ENCODE data around the gene RASL10A.

Gene RASL10A

DNA sequence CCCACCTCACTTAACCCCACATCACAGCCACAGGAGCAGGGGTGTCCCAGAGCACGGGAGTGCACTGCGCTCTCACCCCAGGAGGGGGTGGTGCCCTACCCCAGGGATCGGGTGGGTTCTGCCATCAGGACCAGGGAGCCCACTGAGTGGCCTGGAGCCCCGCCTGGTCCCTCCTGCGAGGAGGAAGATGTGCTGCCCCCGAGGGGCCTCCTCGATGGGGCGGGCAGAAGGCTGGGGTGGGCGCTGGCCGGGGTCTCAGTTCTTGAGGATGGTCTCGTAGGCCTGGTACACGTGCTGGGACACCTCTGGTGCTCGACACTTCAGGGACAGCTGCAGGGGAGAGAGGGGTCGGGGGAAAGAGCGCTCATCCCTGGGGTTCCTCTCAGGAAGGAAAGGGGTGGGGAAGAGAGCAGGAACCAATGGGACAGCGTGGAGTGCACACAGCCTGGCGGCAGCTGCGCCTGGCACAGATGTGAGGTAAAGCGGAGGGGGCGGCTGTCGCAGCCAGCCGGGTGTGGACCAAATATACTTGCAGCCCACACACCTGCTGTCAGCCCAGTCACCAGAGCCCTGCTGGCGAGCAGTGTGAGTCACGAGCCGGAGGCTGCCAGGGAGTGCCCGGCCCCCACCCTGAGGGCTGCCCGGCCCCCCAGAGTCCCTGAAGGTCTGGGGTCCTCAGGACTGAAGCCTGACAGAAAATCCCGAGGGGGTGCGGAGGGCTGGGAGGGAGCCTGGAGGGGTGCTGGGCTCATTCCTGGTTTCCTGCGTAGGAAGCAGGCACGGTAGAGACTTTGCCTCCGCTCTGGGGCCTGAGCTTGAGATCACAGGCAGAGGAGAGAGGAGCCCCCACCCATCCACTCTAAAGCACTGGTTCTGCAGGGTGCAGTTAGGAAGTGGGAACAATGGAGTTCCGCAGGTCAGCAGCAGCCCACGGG lies 13.3 kb upstream of the RASL10A start:
- TF ChIP-seq, protein P1, sequence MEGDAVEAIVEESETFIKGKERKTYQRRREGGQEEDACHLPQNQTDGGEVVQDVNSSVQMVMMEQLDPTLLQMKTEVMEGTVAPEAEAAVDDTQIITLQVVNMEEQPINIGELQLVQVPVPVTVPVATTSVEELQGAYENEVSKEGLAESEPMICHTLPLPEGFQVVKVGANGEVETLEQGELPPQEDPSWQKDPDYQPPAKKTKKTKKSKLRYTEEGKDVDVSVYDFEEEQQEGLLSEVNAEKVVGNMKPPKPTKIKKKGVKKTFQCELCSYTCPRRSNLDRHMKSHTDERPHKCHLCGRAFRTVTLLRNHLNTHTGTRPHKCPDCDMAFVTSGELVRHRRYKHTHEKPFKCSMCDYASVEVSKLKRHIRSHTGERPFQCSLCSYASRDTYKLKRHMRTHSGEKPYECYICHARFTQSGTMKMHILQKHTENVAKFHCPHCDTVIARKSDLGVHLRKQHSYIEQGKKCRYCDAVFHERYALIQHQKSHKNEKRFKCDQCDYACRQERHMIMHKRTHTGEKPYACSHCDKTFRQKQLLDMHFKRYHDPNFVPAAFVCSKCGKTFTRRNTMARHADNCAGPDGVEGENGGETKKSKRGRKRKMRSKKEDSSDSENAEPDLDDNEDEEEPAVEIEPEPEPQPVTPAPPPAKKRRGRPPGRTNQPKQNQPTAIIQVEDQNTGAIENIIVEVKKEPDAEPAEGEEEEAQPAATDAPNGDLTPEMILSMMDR (IDR thresholded peaks at IDR 0.05; ENCODE audit: unreplicated experiment in 3 of 3): no peak
- H3K27ac Mint-ChIP-seq: peak overlapping the region in 2 of 3 experiments; percentile 36 to 51
- no peaks in the 10 kb centered on the region for H3K9me3 Mint-ChIP-seq
- no peak overlapping the region for H3K4me3 Mint-ChIP-seq
- H3K27me3 Mint-ChIP-seq (ENCODE audit: low read depth): peaks cover 3% of the 10 kb centered on the region
- peaks cover 27% of the 10 kb centered on the region for H3K4me1 Mint-ChIP-seq
- H3K36me3 Mint-ChIP-seq (ENCODE audit: low read depth): peaks cover 5% of the 10 kb centered on the region

DNA sequence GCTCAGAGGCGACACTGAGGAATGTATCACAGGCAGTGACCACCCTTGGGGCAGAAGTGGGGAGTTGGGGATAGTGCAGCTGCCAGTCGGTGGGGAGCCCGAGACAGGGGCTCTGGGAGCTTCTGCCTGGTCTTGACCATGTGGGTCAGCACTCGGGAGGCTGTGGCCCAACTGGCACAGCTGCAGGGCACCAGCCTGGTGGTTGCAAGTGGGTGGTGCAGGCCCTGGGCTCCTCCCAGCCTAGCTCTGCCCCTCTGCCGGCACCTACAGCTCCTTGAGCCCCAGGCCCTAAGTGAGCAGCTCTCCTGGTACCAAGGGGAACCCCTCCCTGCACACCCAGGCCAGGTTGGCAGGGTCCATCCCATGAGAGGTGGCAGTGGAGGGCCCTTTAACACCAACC lies 12.6 kb upstream of the RASL10A start:
- H3K27me3 Mint-ChIP-seq (ENCODE audit: low read depth): peaks cover 3% of the 10 kb centered on the region
- H3K9me3 Mint-ChIP-seq: no peaks in the 10 kb centered on the region
- H3K27ac Mint-ChIP-seq: peak overlapping the region in 2 of 3 experiments; percentile 51 to 66
- H3K4me3 Mint-ChIP-seq: no peak overlapping the region
- no peaks in the 10 kb centered on the region for H3K36me3 Mint-ChIP-seq (ENCODE audit: low read depth)
- TF ChIP-seq, protein P1 (IDR thresholded peaks at IDR 0.05; ENCODE audit: unreplicated experiment in 3 of 3): no peak
- H3K4me1 Mint-ChIP-seq: peaks cover 27% of the 10 kb centered on the region

DNA sequence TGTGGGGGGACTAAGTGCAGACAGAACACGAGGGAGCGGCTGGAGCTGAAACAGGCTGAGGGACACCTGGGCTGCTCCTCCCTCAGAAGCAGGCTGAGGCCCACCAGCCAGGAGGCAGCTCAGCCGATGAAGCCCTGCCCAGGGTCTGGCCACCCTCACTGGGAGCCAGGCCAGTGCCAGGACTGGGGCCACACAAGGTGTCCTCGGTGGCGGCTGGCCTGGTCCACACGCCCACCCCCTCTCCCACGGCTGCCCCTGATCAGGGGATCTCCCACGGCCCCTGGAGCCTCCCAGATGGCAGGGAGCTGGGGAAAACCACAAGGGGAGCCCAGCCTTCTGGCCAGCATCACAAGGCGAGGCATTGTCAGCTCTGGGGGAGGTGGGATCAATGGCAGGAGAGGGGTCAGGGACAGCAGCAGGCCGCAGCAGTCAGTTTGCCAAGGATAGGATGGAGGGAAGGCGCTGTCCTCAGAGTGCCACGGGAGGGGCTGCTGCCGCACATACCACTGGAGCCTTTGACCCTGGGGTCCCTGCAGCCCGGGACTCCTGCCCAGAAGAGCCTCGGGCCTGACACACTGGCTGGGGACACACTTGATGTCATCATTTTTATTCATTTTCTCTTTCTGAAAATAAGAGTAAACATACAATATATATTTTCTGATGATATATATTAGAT lies 11.7 kb upstream of the RASL10A start:
- Mint-ChIP-seq H3K4me1 (peaks cover 26% of the 10 kb centered on the region), H3K9me3 (no peaks in the 10 kb centered on the region), H3K27me3 (ENCODE audit: low read depth) (peaks cover 3% of the 10 kb centered on the region), H3K4me3 (no peak overlapping the region), H3K27ac (peak overlapping the region in 2 of 3 experiments; percentile 51 to 66), H3K36me3 (ENCODE audit: low read depth) (no peaks in the 10 kb centered on the region)
- TF ChIP-seq, protein P1 (IDR thresholded peaks at IDR 0.05; ENCODE audit: unreplicated experiment in 3 of 3): no peak

DNA sequence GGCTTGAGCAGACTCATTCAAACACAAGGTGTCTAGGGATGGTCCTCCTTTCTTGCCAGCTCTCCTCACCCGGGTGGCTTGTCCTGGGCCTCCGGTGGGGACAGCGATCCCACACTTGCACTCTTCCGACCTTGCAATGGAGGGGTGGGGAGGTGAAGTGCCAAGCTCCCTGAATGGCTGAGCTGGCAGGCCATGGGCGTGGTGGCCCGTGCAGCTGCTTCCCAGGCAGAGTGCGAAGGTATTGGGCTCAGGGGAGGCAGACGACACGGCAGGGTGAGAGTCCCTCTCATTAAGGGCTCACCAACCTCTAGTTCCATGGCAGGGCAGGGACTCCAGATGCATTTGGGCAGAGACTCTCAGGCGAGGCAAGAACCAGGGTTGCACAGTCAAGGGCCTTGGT lies 11.0 kb upstream of the RASL10A start:
- Mint-ChIP-seq H3K4me1 (peaks cover 23% of the 10 kb centered on the region), H3K4me3 (no peak overlapping the region), H3K27me3 (ENCODE audit: low read depth) (peaks cover 3% of the 10 kb centered on the region), H3K36me3 (ENCODE audit: low read depth) (no peaks in the 10 kb centered on the region), H3K9me3 (no peaks in the 10 kb centered on the region), H3K27ac (no peak overlapping the region)
- TF ChIP-seq, protein P1 (IDR thresholded peaks at IDR 0.05; ENCODE audit: unreplicated experiment in 3 of 3): no peak

DNA sequence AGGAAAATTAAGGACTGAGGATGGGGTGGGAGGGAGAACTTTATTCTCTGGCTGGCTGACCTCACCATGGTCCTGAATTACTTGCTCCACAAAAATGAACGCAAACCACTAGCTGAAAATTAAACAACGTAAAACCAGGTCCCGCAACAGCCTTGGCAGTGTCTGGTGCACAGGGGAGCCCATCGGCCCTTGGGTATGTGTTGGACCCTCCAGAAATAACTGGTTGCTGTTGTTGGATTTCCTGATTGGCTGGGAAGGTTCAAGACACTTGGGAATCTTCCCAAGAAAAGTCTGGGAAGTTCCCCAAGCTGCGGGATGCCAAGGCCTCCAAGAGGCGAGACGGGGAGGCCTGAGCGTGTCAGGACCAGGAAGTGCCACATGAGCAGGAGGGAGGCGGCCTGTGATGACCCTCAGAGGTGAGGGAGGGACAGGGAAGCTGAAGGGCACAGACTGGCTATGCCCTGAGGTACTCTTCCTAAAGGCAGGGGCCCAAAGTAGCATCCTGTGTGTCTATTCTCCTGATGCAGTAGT lies 10.4 kb upstream of the RASL10A start:
- Mint-ChIP-seq H3K9me3 (no peaks in the 10 kb centered on the region), H3K27me3 (ENCODE audit: low read depth) (peaks cover 3% of the 10 kb centered on the region), H3K27ac (no peak overlapping the region), H3K36me3 (ENCODE audit: low read depth) (no peaks in the 10 kb centered on the region), H3K4me3 (no peak overlapping the region), H3K4me1 (peaks cover 21% of the 10 kb centered on the region)
- TF ChIP-seq, protein P1 (IDR thresholded peaks at IDR 0.05; ENCODE audit: unreplicated experiment in 3 of 3): no peak

Measured in nephron (organoid).